HL-60 (cell line): Measurements from ENCODE around the gene FAM107B.

ENCODE experiments used
- DNase-seq, 2 experiments: peaks; one replicate each; pipeline ENCODE4 v3.0.0-alpha.2; 2010 to 2020; ENCODE audit warnings: low read depth in 1 of 2, low spot score in 1 of 2
- H3K27ac ChIP-seq: fragments of 250-450 bp; sonication (Bioruptor Pico); replicated peaks from 2 replicates; pipeline ENCODE4 v1.5.1; 2020; ENCODE audit warnings: mild to moderate bottlenecking, moderate library complexity
- H3K27me3 ChIP-seq: fragments of 250-450 bp; sonication (Bioruptor Pico); 2 replicates; pipeline ENCODE4 v1.5.1; 2021; ENCODE audit warnings: mild to moderate bottlenecking, moderate library complexity; ENCODE audit not compliant: insufficient read depth, poor library complexity, severe bottlenecking
- H3K4me3 ChIP-seq: replicated peaks from 2 replicates; pipeline ENCODE4 v1.5.1; 2011; ENCODE audit warnings: mild to moderate bottlenecking, control low read depth, low read length; ENCODE audit not compliant: insufficient read depth
- GABPA ChIP-seq: IDR thresholded peaks from 2 replicates; pipeline ENCODE4 v1.6.1; 2012; ENCODE audit warnings: low read depth
- POLR2AphosphoS5 ChIP-seq: IDR thresholded peaks from 2 replicates; pipeline ENCODE4 v1.6.1; 2012; ENCODE audit warnings: low read depth
- SPI1 ChIP-seq: IDR thresholded peaks from 2 replicates; pipeline ENCODE4 v1.6.1; 2012; ENCODE audit warnings: low read depth, mild to moderate bottlenecking, borderline replicate concordance
- TF ChIP-seq, protein P1 (sequence below): IDR thresholded peaks from one replicate; pipeline ENCODE4 v1.5.1; 2011; ENCODE audit warnings: low read length, control low read depth, inconsistent platforms; ENCODE audit not compliant: insufficient read depth
- TF ChIP-seq, protein P2 (sequence below): IDR thresholded peaks from 2 replicates; pipeline ENCODE4 v1.6.1; 2012; ENCODE audit warnings: low read depth; ENCODE audit not compliant: insufficient replicate concordance

The FAM107B gene

DNA sequence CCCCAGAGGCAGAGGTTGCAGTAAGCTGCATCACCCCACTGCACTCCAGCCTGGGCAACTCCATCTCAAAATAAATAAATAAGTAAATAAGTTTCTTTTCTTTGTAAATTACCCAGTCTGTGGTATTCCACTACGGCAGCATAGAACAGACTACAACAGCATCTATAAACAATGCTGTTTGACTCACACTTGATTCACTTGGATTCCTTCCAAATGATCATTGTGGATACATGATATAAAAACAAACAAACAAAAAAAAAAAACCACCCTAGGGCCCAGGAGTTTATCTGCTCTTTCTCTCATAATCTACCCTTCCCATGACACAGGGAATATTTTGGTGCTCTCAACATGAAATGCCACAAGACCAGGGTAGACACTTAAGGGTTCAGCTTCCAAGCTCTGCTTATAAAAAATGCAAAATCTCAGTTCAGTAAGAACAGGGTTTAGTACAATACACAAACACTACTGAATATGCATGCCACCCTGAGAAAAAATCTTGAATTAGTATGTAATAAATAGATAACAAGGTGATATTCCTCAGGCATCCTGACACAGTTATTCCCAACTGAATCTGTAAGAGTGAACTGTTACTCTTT is 200.9 kb downstream of the FAM107B start:
- TF ChIP-seq, protein P1, sequence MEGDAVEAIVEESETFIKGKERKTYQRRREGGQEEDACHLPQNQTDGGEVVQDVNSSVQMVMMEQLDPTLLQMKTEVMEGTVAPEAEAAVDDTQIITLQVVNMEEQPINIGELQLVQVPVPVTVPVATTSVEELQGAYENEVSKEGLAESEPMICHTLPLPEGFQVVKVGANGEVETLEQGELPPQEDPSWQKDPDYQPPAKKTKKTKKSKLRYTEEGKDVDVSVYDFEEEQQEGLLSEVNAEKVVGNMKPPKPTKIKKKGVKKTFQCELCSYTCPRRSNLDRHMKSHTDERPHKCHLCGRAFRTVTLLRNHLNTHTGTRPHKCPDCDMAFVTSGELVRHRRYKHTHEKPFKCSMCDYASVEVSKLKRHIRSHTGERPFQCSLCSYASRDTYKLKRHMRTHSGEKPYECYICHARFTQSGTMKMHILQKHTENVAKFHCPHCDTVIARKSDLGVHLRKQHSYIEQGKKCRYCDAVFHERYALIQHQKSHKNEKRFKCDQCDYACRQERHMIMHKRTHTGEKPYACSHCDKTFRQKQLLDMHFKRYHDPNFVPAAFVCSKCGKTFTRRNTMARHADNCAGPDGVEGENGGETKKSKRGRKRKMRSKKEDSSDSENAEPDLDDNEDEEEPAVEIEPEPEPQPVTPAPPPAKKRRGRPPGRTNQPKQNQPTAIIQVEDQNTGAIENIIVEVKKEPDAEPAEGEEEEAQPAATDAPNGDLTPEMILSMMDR: no peak
- Histone ChIP-seq H3K27me3 (no peaks in the 10 kb centered on the region), H3K4me3 (no peak overlapping the region), H3K27ac (no peak overlapping the region)
- no peak for DNase-seq

DNA sequence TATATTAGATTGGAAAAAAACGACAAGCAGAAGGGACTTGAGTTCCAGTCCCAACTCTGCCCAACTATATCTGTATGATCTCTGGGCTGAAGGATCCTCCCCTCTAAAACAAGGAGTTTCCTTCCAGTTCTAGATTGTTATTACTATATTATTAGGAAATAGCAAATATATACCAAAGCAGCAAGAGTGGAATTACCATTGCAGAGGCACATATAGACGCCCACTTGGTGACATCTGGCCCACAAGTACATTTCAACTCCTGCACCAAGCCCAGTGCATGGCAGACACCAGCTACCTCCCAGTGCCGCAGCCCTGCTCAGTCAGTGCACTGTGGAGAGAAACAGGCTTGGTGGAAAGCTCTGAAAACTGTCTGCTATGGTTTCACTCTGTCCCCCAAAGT is 201.9 kb downstream of the FAM107B start:
- DNase-seq: no peak
- no peak for TF ChIP-seq POLR2AphosphoS5
- no peak for TF ChIP-seq GABPA
- TF ChIP-seq, protein P2, sequence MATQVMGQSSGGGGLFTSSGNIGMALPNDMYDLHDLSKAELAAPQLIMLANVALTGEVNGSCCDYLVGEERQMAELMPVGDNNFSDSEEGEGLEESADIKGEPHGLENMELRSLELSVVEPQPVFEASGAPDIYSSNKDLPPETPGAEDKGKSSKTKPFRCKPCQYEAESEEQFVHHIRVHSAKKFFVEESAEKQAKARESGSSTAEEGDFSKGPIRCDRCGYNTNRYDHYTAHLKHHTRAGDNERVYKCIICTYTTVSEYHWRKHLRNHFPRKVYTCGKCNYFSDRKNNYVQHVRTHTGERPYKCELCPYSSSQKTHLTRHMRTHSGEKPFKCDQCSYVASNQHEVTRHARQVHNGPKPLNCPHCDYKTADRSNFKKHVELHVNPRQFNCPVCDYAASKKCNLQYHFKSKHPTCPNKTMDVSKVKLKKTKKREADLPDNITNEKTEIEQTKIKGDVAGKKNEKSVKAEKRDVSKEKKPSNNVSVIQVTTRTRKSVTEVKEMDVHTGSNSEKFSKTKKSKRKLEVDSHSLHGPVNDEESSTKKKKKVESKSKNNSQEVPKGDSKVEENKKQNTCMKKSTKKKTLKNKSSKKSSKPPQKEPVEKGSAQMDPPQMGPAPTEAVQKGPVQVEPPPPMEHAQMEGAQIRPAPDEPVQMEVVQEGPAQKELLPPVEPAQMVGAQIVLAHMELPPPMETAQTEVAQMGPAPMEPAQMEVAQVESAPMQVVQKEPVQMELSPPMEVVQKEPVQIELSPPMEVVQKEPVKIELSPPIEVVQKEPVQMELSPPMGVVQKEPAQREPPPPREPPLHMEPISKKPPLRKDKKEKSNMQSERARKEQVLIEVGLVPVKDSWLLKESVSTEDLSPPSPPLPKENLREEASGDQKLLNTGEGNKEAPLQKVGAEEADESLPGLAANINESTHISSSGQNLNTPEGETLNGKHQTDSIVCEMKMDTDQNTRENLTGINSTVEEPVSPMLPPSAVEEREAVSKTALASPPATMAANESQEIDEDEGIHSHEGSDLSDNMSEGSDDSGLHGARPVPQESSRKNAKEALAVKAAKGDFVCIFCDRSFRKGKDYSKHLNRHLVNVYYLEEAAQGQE: no peak
- TF ChIP-seq, protein P1: no peak
- TF ChIP-seq SPI1: no peak
- H3K4me3 ChIP-seq: no peak overlapping the region
- H3K27ac ChIP-seq: no peak overlapping the region
- H3K27me3 ChIP-seq: no peaks in the 10 kb centered on the region

DNA sequence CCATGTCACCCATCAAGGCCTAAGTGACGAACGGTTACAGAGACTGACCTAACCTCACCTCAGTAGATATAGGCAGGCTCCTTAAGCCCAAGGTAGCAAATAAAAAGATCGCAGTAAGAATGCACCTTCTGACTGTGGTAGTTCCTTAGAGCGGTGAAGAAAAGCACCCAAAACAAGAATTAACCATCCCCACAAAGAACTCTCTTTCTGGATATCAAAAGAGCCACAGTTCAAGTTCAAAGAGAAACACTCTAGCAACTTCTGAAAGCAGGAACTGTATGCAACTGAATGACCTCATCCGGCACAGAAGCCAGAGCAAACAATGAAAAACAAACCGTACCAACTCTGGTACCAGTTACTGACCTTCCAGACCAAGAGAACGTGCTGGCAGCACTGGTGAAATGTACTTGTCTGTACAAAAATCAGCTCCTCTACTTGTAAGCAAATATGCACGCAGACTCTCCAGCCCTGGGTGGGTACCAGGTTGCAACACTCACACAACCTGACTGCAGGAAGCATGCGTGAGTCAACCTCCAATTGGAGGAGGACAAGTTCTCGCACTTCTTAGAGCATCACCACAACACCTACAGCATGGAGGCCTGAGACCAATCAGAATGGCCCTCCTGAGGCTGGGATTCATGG is 202.7 kb downstream of the FAM107B start:
- Histone ChIP-seq H3K4me3 (no peak overlapping the region), H3K27me3 (no peaks in the 10 kb centered on the region), H3K27ac (no peak overlapping the region)
- no peak for DNase-seq
- TF ChIP-seq, protein P1: no peak
- no peak for TF ChIP-seq SPI1
- TF ChIP-seq GABPA: no peak
- no peak for TF ChIP-seq POLR2AphosphoS5

DNA sequence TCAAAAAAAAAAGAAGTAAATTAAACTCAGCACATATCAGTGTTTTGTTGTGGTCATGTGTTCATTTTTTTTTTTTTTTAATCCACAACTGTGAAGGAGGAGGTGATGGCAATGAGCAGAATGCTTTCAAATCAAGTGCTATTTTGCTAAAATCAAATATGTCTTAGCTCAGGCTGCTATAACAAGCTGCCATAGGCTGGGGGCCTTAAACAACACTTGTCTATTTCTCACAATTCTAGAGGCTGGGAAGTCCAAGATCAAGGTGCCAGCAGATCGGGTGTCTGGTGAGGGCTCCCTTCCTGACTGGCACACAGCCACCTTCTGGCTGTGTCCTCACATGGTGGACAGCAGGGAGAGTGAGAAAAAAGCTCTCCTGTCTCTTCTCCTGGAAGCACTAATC is 203.9 kb downstream of the FAM107B start:
- TF ChIP-seq SPI1: no peak
- TF ChIP-seq GABPA: no peak
- TF ChIP-seq, protein P1: no peak
- TF ChIP-seq, protein P2: no peak
- TF ChIP-seq POLR2AphosphoS5: no peak
- no peak for DNase-seq
- Histone ChIP-seq H3K27me3 (no peaks in the 10 kb centered on the region), H3K27ac (no peak overlapping the region), H3K4me3 (no peak overlapping the region)
